ENCODE measurements around the gene SHROOM2.
"Not testable (repeated sequence)": the region's sequence is repeated elsewhere in the genome, so short reads cannot be mapped to it uniquely, and the experiment has no call there.

SHROOM2 gene

GRCh38 chrX:9784332-9784731 is 1.9 kb upstream of the SHROOM2 start:
- DNase-seq = no peak

DNA sequence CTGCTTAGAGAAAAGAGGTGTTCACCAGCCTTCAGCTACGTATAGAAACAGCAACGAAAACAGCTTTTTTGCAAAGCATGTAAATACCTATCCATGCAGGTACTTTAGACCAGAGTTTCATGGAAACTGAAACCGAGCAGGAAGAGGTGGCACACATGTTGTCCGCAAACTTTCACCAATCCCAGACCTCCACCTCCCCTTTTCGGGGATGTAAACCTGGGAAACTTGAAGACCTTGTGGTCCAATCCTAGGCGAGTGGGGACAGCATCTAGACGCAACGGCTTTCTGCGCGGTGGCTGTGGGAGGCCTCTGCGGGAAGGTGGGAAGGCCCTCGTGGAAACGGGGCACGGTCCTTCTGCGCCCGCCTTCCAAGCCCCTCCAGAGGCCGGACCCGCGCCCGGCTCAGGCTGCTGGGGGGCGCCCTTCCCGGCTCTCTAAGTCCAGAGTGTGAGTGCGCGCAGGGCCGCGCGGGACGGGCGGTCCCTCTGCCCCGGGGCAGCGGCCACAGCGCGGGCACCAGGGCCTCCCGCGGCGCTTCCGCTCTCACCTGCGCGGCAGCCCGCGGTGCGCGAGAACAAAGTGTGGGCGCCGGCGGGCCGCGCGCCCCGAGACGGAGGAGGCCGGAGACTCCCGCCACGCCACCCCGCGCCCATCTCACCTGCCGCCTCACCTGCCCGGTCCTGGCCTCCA is 830 bp upstream of the SHROOM2 start:
- DNase-seq = no peak

DNA sequence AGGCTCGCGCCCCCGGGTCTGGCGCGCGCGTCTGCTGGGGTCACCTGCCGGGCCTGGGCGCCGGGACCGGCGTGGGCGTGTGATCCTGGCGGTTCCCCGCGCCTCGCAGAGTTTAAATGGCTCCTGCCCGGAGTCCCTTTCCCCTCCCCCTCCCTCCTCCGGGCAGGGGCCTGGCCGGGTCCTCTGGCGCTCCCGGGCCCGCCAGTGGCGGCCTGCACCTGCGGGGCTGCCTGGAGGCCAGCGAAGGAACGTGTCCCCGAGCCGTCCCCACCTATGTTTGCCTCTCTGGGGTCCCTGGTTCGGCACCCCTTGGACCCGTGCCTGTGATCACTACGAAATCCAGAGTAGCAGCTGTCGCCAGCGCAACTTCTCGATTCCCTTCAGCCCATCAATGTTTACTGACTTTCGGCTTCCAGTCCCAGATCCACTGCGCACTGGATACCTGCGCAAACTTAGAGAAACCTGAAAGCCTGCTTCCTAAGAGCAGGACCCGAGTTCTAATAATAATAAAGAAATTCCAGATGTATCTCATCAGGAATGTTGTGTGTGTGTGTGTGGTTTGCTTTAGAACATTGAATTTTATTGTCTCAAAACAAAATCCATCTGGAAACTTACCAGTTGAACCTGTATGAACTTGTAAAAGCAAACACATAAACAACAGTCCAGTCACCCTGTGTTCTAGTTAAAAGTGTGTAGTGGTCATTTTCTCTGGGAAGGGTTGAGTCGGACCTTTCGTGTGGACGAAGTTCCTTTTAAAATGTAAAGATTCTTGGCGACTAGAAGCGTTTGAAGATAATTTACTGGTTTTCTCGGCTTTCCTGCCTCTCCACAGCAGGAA is 788 bp downstream of the SHROOM2 start:
- no peak for DNase-seq

DNA sequence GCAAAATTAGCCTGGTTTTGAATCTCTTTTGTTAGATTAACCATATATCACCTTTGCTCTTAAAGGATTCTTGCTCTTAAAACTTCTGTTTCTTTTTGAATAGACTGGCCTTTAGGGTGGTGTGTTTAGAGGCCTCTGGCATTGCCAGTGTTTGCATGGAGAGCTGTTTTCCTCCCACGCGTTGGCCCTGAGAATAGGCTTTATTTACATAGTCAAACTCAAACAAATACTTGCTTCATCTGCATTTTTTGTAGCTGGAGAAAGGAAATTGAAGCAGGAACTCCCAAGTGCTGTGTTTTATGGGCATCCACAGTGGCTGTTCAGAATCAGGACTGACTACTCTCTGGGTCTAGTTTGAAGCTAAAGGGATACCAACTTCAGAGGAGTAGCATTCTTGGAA is 2.7 kb downstream of the SHROOM2 start:
- DNase-seq = no peak

- DNase-seq = no peak
Observed at GRCh38 chrX:9789555-9789954, 3.3 kb downstream of the SHROOM2 start.

DNA sequence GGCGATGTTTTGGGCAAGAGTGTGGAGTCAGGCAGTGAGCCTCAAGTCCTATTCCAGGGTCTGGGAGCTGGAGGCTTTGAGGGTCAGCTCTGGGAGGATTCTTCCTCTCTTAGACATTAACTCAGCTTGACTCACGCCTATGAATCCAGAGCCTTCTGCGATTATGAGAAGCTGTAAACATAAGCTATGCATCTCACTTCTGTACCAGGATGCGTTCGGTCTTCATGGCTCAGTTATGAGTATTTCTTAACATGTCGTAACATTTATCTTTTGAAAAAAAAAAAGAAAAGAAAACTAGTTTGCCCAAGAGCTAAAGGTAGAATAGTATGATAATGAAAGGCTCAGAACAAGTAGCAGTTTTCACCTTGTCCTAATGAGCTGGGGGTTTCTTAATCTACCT is 4.6 kb downstream of the SHROOM2 start:
- DNase-seq = no peak

DNA sequence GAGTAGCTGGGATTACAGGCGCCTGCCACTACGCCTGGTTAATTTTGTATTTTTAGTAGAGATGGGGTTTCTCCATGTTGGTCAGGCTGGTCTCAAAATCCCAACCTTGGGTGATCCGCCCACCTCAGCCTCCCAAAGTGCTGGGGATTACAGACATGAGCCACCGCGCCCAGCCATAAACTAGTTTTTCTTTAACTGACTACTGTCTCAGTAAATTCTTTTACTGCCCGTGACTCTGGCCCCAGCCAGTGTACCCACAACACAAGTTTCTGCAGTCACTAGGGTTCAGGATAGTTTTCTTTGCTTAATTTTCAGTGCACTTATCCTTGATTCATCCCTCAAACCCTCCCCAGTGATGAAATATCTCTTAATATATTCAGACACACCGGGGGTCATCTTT is 8.3 kb downstream of the SHROOM2 start:
- DNase-seq = no peak

DNA sequence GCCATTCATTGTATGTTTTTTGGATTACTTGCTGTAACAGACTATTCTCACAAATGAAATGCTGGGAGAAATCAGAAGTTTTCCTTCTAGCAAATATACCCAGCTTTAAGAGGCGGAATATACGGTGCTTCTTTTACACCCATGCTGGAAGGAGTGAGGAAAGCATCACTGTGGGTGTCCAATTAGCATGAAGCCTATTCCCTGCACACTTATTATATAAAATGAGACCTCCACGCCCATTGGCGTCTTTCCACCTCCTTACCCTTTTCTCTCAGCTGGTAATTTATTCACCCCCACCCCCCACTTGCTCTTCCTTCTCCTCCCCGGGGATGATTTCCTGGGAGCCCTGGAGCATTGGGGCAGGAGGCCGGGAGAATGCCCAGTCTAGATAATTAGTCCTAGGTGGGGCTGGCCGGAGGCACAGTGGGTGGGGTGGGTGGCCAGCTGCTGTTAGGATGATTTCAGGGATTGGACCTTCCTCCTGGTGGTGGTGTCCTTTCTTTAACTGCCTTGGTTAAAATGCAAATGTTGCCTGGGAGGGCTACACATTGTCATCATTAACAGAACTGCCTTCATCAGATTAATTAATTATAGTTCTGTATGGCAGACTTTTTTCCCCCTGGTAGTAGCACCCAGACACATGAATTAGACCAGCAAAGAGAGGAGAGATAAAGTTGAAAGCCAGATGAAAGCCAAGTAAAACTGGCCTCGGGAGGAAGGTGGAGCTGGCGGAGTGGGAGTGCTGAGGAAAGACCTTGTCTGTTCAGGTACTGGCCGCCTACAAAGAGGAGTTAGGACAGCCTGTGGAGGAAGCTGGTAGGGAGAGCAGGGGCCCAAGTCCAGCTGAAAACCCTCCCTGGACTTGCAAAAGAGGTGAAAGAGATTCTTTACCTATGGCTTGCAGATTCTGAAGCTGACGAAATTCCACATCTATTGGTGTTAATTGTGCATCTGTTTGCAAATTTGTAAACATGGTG is 11.4 kb downstream of the SHROOM2 start:
- no peak for DNase-seq

- no peak for DNase-seq
Observed at GRCh38 chrX:9802737-9803136, 16.5 kb downstream of the SHROOM2 start.

DNA sequence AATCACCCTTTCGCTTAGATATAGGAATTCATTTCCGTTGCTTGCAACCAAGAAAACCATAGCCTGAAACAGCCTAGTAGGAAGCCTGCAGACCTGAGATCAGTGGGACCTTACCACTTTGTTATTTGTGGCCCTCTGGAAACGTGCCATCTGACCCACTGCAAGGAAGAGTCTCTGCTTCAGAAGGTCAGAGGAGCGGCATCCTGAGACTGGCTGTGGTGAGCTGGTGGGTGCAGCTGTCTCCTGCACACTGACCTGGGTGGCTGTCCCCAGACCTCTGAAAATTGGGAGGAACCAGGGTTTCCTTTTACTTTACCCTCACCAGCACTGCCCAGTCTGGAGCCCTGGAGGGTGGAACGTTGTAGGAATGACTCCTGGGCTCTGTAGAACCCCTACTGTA is 18.2 kb downstream of the SHROOM2 start:
- no peak for DNase-seq

- DNase-seq = peak; percentile 2
Observed at GRCh38 chrX:9805956-9806355, 19.7 kb downstream of the SHROOM2 start.

DNA sequence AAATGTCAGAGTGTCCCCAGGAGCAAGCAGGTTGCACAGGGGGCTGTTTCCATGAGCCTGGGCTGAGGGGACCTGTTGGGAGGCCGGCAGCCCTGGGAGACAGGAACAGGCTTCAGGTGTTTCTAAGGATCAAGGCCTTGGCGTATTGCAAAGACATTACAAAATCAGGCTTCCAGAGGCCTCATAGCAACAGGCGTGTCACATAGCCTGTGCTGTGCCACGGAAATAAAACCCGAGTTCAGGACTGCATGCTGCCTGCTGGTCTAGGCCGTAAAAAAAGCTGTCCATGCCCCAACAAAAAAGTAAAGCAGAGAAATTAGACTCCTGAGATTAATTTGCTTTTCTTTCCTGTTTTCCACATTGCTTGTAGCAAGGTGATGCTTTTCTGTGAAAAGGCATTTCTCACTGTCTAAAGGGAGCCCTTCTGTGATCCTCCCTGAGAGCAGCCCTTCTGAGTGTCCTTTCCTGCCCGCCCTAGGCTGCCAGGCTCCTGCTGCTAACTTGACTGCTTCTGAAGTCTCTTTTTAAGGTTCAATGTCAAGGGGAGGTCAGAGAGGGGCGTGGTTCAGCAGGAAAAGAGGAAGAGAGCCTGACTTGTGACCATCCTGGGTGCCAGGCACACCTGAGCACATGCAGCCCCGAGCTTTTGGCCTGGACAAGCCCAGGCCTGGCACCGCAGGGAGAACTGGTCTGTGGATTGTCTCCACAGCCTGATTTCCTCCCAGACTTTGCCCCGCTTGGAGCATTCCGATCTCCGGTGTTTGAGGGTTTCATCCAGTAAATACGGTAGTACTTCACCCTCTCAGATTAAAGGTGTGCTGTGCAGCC is 21.3 kb downstream of the SHROOM2 start:
- no peak for DNase-seq

DNA sequence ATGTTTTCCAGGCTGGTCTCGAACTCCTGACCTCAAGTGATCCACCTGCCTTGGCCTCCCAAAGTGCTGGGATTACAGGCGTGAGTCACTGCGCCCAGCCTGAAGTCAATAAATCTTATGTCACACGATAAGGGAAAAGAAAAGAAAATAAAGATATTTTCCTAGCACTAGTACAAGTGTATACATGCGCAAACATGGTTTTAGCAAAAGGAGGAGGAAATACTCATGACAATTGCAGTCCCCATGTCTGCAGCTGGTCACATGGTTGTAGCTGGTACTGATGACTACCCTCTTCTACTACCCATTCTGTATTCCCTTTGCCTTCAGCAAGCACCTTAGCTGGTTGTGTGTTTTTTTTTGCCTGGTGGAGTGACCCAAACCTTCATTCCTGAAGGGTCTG is 23.6 kb downstream of the SHROOM2 start:
- DNase-seq = not testable (repeated sequence)

DNA sequence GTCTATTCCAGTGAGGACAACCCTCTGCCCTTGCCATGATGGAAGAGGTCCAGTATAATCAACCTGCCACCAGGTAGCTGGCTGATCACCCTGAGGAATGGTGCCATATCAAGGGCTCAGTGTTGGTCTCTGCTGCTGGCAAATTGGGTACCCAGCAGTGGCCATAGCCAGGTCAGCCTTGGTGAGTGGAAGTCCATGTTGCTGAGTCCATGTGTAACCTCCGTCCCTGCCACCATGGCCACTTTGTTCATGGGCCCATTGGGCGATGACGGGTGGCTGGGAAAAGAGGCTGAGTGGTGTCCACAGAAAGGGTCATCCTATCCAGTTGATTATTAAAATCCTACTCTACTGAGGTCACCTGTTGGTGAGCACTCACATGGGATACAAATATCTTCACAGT is 24.9 kb downstream of the SHROOM2 start:
- not testable (repeated sequence) for DNase-seq

GRCh38 chrX:9816084-9816700 is 30.0 kb downstream of the SHROOM2 start:
- peak; percentile 5 for DNase-seq

- DNase-seq = no peak
Observed at GRCh38 chrX:9821572-9821971, 35.3 kb downstream of the SHROOM2 start.

DNA sequence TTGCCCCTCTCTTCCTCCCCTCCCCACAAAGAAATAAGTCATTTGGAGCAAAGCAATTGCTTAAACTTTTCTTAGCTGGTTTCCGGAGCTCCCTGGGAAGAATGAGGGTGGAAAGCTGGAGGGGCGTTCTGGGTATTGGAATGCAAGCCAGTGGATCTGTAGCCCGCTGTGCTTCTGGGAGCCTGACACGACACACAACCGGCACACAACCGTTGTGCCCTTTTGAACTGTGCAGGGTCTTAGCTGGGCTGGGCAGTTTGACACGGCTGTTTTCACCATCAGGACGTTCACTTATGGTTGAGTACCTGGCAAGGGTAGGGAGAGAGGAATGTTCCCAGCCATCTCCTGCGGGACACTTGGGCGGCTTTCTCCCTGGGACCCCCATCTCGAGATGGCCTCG is 38.3 kb downstream of the SHROOM2 start:
- DNase-seq = no peak

DNA sequence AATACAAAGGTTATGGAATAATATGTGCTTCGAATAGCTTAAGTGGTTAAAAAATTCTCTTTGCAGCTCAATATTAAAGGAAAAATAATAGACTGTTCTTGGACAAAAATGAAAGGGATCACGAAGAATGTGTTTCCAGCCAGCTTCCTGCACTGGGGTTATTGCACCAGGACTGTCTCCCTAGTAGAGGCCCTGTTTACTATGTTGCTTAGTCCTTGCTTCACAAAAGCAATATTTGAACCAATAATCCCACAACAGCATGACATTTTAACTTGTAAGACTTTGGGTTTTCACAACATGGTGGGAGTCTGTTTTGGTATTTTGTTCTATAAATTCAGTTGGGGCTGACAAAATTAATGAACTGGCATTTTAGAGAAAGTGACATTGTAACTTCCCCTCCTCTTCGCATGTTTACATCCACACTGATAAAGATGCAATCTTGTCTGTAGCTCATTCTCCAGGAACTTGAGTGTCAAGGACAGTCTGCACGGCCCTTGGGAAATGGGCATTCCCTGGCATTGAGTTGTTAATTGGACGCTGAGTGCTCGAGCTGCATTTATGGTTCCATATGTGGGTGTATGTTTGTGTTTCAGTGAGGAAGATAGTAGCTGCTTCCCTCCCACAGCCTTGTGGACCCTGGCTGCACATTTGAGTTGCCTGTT is 39.0 kb downstream of the SHROOM2 start:
- no peak for DNase-seq

DNA sequence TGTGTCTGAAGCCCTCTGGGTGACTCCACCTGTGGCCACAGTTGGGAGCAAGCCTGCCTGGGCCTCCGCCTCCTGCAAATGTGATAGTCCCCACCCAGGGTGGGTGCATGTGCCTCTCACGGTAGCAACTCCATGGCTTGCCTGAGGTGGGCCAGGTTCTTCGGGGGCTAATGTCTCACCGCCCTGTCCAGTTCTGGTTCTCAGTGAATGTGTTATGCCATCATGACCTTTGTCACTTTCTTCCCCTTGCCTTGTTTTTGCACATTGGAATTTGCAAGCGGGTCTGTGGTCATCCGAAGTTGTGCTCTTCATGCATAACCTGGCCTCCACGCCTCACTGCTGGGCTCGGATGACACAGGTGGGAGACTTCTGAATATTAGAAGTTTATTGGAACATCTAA is 39.7 kb downstream of the SHROOM2 start:
- no peak for DNase-seq

DNA sequence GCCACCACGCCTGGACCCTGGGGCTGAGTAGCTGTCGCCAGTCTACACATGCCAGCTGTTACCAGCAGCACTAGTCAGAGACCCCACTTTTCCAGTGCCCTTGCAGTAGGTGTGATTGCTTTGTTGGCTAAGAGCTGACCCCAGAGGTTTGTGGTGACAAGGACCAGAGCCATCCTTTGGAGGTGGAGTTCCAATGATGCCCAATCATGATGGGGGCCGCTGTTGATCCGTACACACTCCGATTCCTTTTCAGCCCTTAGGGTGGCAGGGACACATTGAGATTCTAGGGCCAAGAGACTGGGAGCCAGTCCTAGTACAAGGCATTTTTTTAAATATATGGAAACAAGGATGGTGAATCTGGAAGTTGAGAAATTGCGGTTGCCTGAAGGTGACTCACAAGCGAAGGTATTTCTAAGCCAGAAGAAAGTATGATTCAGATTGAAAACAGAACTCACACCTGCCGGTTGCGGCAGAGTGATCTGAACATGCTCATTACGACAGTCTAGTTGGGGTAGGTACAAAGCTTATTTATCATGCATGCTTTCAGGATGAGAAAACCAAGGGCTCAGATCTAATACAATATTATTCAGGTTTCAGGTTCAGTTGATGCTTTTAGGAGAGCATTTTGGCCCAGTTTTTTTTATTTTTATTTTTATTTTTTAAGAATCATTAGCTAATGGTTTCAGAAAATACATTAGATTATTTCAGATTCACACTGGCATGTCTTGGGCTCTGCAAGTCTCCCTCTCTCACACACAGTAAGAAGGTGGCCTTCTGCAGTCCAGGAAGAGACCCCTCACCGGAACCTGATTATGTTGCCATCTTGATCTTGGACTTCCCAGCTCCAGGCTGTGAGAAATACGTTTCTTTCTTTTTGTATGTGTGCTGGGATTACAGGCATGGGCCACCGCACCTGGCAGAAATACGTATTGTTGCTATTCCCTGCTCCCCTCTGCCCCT is 43.4 kb downstream of the SHROOM2 start:
- no peak for DNase-seq

Measured in MV-4-11 (cell line).